ENCODE data around the gene NIP7.

Gene NIP7

DNA sequence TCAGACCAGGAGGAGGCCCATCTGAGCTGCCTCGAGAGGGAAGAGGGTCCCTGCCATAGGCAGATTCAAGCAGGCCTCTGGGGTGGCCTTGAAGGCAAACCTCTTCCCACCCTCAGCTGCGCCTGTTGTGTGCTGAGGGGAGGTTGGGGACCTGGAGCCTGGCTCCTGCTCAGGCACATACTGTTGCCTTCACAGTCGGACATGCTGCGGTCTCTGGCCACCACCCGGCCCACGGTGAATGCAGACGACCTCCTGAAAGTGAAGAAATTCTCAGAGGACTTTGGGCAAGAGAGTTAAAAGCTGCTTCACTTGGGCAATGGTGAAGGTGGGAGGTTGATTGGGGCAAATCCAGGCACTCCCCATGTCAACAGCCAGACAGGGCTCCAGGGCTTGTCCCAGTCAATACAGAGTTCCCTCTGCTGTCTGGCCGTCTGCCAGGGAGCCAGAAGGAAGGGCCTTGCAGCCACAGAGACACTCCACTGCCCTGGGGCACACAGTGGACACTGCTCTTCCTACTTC lies 15.5 kb upstream of the NIP7 start:
- H3K4me3 ChIP-seq (ENCODE audit: low read length) = no peak overlapping the region
- TF ChIP-seq, protein P1, sequence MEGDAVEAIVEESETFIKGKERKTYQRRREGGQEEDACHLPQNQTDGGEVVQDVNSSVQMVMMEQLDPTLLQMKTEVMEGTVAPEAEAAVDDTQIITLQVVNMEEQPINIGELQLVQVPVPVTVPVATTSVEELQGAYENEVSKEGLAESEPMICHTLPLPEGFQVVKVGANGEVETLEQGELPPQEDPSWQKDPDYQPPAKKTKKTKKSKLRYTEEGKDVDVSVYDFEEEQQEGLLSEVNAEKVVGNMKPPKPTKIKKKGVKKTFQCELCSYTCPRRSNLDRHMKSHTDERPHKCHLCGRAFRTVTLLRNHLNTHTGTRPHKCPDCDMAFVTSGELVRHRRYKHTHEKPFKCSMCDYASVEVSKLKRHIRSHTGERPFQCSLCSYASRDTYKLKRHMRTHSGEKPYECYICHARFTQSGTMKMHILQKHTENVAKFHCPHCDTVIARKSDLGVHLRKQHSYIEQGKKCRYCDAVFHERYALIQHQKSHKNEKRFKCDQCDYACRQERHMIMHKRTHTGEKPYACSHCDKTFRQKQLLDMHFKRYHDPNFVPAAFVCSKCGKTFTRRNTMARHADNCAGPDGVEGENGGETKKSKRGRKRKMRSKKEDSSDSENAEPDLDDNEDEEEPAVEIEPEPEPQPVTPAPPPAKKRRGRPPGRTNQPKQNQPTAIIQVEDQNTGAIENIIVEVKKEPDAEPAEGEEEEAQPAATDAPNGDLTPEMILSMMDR (conservative IDR thresholded peaks at IDR 0.05; ENCODE audit: low read length) = no peak
- DNase-seq (ENCODE audit: low read depth) = no peak

GRCh38 chr16:69324585-69325253 lies 14.9 kb upstream of the NIP7 start:
- TF ChIP-seq, protein P1 (conservative IDR thresholded peaks at IDR 0.05; ENCODE audit: low read length) = no peak
- no peak overlapping the region for H3K4me3 ChIP-seq (ENCODE audit: low read length)
- no peak for DNase-seq (ENCODE audit: low read depth)

DNA sequence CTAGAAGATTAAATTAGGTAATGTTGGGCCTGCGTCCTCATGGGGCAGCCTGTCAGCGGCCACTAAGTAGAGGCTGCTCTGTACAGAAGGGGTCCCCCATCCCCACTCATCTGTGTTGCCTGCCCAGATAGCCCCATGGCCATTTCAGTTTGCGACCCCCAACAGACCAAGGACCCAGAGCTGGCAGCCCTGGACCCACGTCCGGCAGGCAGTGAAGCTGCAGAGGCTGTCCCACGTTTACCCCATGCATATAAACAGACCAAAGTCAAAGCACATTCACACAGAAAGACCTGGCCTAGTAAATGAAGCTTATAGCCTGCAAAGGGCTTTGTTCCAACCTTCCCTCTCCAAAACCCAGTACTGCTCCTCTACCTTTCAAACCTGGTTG lies 13.8 kb upstream of the NIP7 start:
- no peak overlapping the region for H3K4me3 ChIP-seq (ENCODE audit: low read length)
- no peak for DNase-seq (ENCODE audit: low read depth)
- TF ChIP-seq, protein P1 (conservative IDR thresholded peaks at IDR 0.05; ENCODE audit: low read length) = no peak

GRCh38 chr16:69326172-69326873 lies 13.2 kb upstream of the NIP7 start:
- TF ChIP-seq, protein P1 (conservative IDR thresholded peaks at IDR 0.05; ENCODE audit: low read length) = no peak
- no peak overlapping the region for H3K4me3 ChIP-seq (ENCODE audit: low read length)
- no peak for DNase-seq (ENCODE audit: low read depth)

DNA sequence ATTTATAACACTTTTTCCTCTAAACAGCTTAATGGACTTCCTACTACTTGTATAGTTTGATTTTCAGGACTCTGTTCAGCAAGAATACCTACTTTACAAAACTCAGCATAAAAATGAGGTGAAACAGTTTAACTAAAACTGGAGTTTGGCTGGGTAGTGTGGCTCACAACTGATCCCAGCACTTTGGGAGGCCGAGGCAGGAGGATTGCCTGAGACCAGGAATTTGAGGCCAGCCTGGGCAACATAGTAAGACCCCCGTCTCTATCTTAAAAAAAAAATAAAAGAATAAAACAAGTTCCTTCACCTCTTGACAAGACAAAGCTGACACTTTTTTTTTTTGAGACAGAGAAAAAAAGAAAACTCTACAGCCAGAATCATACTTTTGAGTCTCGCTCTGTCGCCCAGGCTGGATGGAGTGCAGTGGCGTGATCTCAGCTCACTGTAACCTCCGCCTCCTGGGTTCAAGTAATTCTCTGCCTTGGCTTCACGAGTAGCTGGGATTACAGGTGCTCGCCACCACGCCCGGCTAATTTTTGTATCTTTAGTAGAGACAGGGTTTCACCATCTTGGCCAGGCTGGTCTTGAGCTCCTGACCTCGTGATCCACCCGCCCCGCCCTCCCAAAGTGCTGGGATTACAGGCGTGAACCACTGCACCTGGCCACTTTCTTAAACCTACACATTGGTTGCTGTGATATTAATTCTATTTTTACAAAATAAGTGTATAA lies 11.8 kb upstream of the NIP7 start:
- TF ChIP-seq, protein P1 (conservative IDR thresholded peaks at IDR 0.05; ENCODE audit: low read length) = no peak
- H3K4me3 ChIP-seq (ENCODE audit: low read length) = no peak overlapping the region; the same call in 1 of the 2 replicates
- no peak for DNase-seq (ENCODE audit: low read depth)

GRCh38 chr16:69328854-69329316 lies 10.7 kb upstream of the NIP7 start:
- peak overlapping the region; percentile 79 for H3K4me3 ChIP-seq (ENCODE audit: low read length)
- peak; percentile 50 for DNase-seq (ENCODE audit: low read depth)
- TF ChIP-seq, protein P1 (conservative IDR thresholded peaks at IDR 0.05; ENCODE audit: low read length) = no peak

Data from AG10803 (cell line).